Parathyroid adenoma (tissue), 2 donors: ENCODE measurements around the gene PTPRA.

Experiments
- H2AFZ ChIP-seq: fragments of 300-600 bp; sonication (generic); one replicate; pipeline ENCODE4 v1.7.0; 2017; ENCODE audit warnings: antibody characterized with exemption, mild to moderate bottlenecking
- H3K27ac ChIP-seq: fragments of 300-600 bp; sonication (generic); one replicate; pipeline ENCODE4 v1.7.0; 2017
- H3K27me3 ChIP-seq: fragments of 300-600 bp; sonication (generic); one replicate; pipeline ENCODE4 v1.7.0; 2017; ENCODE audit warnings: low read length; ENCODE audit not compliant: control insufficient read depth, insufficient read depth
- H3K36me3 ChIP-seq: fragments of 300-600 bp; sonication (generic); one replicate; pipeline ENCODE4 v1.7.0; 2017; ENCODE audit warnings: low read length; ENCODE audit not compliant: control insufficient read depth, insufficient read depth
- H3K4me1 ChIP-seq: fragments of 300-600 bp; sonication (generic); one replicate; pipeline ENCODE4 v1.7.0; 2017; ENCODE audit warnings: control low read depth
- H3K4me2 ChIP-seq: fragments of 300-600 bp; sonication (generic); one replicate; pipeline ENCODE4 v1.7.0; 2017; ENCODE audit warnings: low read length
- H3K4me3 ChIP-seq: fragments of 300-600 bp; sonication (generic); one replicate; pipeline ENCODE4 v1.7.0; 2017; ENCODE audit warnings: low read depth, low read length
- H3K79me2 ChIP-seq: fragments of 300-600 bp; sonication (generic); one replicate; pipeline ENCODE4 v1.7.0; 2017; ENCODE audit warnings: control low read depth
- H3K9ac ChIP-seq: fragments of 300-600 bp; sonication (generic); one replicate; pipeline ENCODE4 v1.7.0; 2017; ENCODE audit warnings: mild to moderate bottlenecking
- H3K9me3 ChIP-seq: fragments of 300-600 bp; sonication (generic); one replicate; pipeline ENCODE4 v1.7.0; 2017; ENCODE audit warnings: low read length; ENCODE audit not compliant: control insufficient read depth
- CTCF ChIP-seq: fragments of 300-600 bp; sonication (generic); IDR thresholded peaks from one replicate; pipeline ENCODE4 v1.7.0; 2017; ENCODE audit warnings: antibody characterized with exemption, mild to moderate bottlenecking
- donor health status: primary hyperparathyroidism.

Gene PTPRA

GRCh38 chr20:2880650-2881049 is 7.4 kb downstream of the PTPRA start:
- TF ChIP-seq CTCF, result no peak

GRCh38 chr20:2883726-2884637 is 10.7 kb downstream of the PTPRA start:
- H3K27ac ChIP-seq, result no peak overlapping the region
- no peak overlapping the region for H3K9ac ChIP-seq
- no peak overlapping the region for H2AFZ ChIP-seq
- no peak for TF ChIP-seq CTCF
- H3K36me3 ChIP-seq, result no peaks in the 10 kb centered on the region
- H3K4me2 ChIP-seq, result no peak overlapping the region
- no peaks in the 10 kb centered on the region for H3K9me3 ChIP-seq
- no peaks in the 10 kb centered on the region for H3K4me1 ChIP-seq
- H3K79me2 ChIP-seq, result peaks cover 9% of the 10 kb centered on the region
- no peaks in the 10 kb centered on the region for H3K27me3 ChIP-seq
- H3K4me3 ChIP-seq, result no peak overlapping the region

More at GRCh38 chr20:2880650-2881049, 7.4 kb downstream of the PTPRA start:
- H2AFZ ChIP-seq, result no peak overlapping the region
- no peak overlapping the region for H3K9ac ChIP-seq
- H3K36me3 ChIP-seq, result no peaks in the 10 kb centered on the region
- H3K4me1 ChIP-seq, result no peaks in the 10 kb centered on the region
- H3K27me3 ChIP-seq, result no peaks in the 10 kb centered on the region
- H3K79me2 ChIP-seq, result peaks cover 7% of the 10 kb centered on the region
- H3K27ac ChIP-seq, result no peak overlapping the region
- no peaks in the 10 kb centered on the region for H3K9me3 ChIP-seq
- H3K4me2 ChIP-seq, result no peak overlapping the region
- H3K4me3 ChIP-seq, result no peak overlapping the region

GRCh38 chr20:2887715-2888114 is 14.4 kb downstream of the PTPRA start:
- Histone ChIP-seq H3K9ac (no peak overlapping the region), H3K27ac (no peak overlapping the region), H3K4me1 (peaks cover 16% of the 10 kb centered on the region), H3K4me2 (no peak overlapping the region), H3K9me3 (no peaks in the 10 kb centered on the region), H3K36me3 (no peaks in the 10 kb centered on the region), H3K79me2 (peaks cover 9% of the 10 kb centered on the region), H3K4me3 (no peak overlapping the region), H3K27me3 (no peaks in the 10 kb centered on the region), H2AFZ (no peak overlapping the region)
- no peak for TF ChIP-seq CTCF

- no peak overlapping the region for H3K4me3 ChIP-seq
- no peaks in the 10 kb centered on the region for H3K9me3 ChIP-seq
- peaks cover 16% of the 10 kb centered on the region for H3K4me1 ChIP-seq
- H3K36me3 ChIP-seq, result no peaks in the 10 kb centered on the region
- no peaks in the 10 kb centered on the region for H3K27me3 ChIP-seq
- H3K9ac ChIP-seq, result no peak overlapping the region
- H3K27ac ChIP-seq, result no peak overlapping the region
- no peak for TF ChIP-seq CTCF
- peaks cover 9% of the 10 kb centered on the region for H3K79me2 ChIP-seq
- no peak overlapping the region for H2AFZ ChIP-seq
- no peak overlapping the region for H3K4me2 ChIP-seq
These were observed 15.1 kb downstream of the PTPRA start for GRCh38 chr20:2888224-2888955.
